RCC 7860 (cell line): ENCODE results near the gene CARD16.

Source experiments
- DNase-seq: peaks from one replicate; pipeline ENCODE4 v3.0.0-alpha.2; 2015; ENCODE audit warnings: low spot score
- FAIRE-seq: peaks from 2 replicates; lab custom pipeline; 2012; peaks lifted over from hg19 to GRCh38; lab: Jason Lieb, UNC

Gene CARD16

DNA sequence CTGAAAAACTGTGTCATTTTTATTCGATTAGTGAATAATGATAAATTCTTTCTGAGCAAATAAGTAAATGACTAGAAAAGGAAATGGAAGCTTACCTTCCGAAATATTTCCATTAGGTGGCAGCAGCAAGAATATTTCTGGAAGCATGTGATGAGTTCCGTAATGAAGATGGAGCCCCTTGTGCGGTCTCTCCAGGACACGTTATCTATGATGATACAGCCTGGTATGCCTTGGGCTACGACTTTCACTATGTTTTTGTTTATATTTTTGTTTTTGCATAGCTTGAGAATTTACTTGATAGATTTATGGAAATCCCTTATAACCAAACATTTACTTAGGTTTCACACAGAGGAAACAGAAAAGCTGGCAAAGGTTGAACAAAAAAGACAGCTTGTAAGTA, 47.8 kb downstream of the CARD16 start:
- no peak for FAIRE-seq
- no peak for DNase-seq

DNA sequence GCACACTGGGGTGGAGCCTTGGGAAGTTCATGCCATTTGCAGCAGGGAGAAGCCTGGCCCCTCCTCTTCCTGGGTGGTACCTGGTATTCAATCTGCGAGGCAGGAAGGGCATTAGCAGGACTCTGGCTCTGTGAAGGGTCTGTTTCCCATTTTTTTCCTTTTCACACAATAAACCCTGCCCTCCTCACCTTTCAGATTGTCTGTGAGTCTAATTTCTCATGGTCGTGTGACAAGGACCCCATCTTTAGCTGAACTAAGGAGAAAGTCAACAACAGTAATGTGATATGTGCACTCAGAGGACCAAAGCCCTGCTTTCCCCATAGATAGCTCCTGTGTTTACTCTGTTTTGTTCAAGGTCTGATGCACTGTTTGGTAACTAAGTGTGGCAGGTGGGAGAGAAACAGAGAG, 50.1 kb downstream of the CARD16 start:
- DNase-seq: no peak
- no peak for FAIRE-seq

DNA sequence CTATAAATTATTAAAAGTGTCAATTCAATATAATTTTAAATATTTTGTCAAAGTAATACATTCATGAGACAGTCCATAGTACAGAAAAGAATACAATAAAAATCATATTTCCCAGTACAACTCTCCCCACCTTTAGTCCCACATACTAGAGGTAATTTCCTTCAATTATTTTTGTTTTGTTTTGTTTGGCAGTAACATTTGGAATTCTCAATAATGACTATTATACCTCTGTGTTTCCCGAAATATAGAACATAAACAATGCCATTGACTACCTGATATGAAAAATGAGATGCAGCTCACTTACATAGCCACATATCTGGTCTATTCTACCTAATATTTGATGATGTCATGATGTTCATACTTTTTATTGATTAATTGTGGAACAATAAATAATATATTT, 52.4 kb downstream of the CARD16 start:
- FAIRE-seq (no peak), DNase-seq (no peak)

DNA sequence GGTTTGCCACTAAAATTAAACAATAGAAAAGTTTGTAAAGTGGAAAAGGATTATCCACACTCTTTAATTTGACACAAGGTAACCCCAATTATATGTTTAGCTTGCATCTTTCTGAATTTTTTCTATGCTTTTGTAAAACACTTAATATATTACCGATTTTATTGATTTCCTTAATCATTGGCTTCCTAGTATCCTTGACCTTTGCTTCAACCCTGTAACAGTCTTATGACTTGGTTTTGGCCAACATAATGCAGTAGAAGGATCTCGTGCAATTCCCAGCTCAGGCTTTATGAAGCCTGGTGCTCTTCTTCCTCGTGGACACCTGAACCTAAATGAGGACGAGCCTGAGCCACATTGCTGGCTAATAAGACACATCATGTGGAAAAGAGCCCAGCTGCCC, 53.1 kb downstream of the CARD16 start:
- no peak for DNase-seq
- no peak for FAIRE-seq
